BLaER1 treated with 17β-estradiol and CSF1 and Interleukin-3, amounts not matched to agents 10 nM and 100 nM (cell line): ENCODE data around the gene PSAPL1.

Source experiments
- H3K27ac ChIP-seq, 11 experiments: shearing (Covaris generic); formaldehyde crosslinking; 2 replicates each; pipeline ENCODE4 v1.8.1; 2022
- H3K27me3 ChIP-seq, 11 experiments: shearing (Covaris generic); formaldehyde crosslinking; 2 replicates each; pipeline ENCODE4 v1.8.1; 2022
- H3K36me3 ChIP-seq, 11 experiments: shearing (Covaris generic); formaldehyde crosslinking; 2 replicates each; pipeline ENCODE4 v1.8.1; 2022
- H3K4me1 ChIP-seq, 10 experiments: shearing (Covaris generic); formaldehyde crosslinking; 2 replicates each; pipeline ENCODE4 v1.8.1; 2022
- H3K4me2 ChIP-seq, 11 experiments: shearing (Covaris generic); formaldehyde crosslinking; 2 replicates each; pipeline ENCODE4 v1.8.1; 2022
- H3K4me3 ChIP-seq, 10 experiments: shearing (Covaris generic); formaldehyde crosslinking; 2 replicates each; pipeline ENCODE4 v1.8.1; 2022
- H3K9ac ChIP-seq, 11 experiments: shearing (Covaris generic); formaldehyde crosslinking; 2 replicates each; pipeline ENCODE4 v1.8.1; 2022
- H3K9me3 ChIP-seq, 11 experiments: shearing (Covaris generic); formaldehyde crosslinking; replicated peaks in 1 of 11; 2 replicates each; pipeline ENCODE4 v1.8.1; 2022
- H4K20me1 ChIP-seq, 11 experiments: shearing (Covaris generic); formaldehyde crosslinking; 2 replicates each; pipeline ENCODE4 v1.8.1; 2022
- Cebpa-rat ChIP-seq, 11 experiments: shearing (Covaris generic); IDR thresholded peaks; 2 replicates each; pipeline ENCODE4 v1.8.1; 2022

The PSAPL1 gene

GRCh38 chr4:7473081-7473480, 38.4 kb upstream of the PSAPL1 start:
- H3K27me3 ChIP-seq = no peaks in the 10 kb centered on the region

GRCh38 chr4:7472442-7473013, 37.8 kb upstream of the PSAPL1 start:
- no peak overlapping the region for H3K4me2 ChIP-seq
- no peak for TF ChIP-seq Cebpa-rat (IDR thresholded peaks at IDR 0.05)
- H3K4me3 ChIP-seq = no peak overlapping the region
- H3K9me3 ChIP-seq = no peaks in the 10 kb centered on the region
- H3K27ac ChIP-seq = no peak overlapping the region
- no peaks in the 10 kb centered on the region for H3K27me3 ChIP-seq
- H3K4me1 ChIP-seq = peaks cover 10 to 55% (median 43%) of the 10 kb centered on the region in 10 experiments
- peaks cover 0 to 17% (median 0%) of the 10 kb centered on the region in 11 experiments; a peak in 2 of 22 replicates for H4K20me1 ChIP-seq
- no peaks in the 10 kb centered on the region for H3K36me3 ChIP-seq
- no peak overlapping the region for H3K9ac ChIP-seq

More at GRCh38 chr4:7473081-7473480, 38.4 kb upstream of the PSAPL1 start:
- Histone ChIP-seq H3K27ac (no peak overlapping the region), H3K4me2 (peak overlapping the region in 5 of 11 experiments; percentile 54 to 79 (median 68); a peak in 5 of 22 replicates), H3K4me1 (peaks cover 10 to 58% (median 44%) of the 10 kb centered on the region in 10 experiments), H3K4me3 (no peak overlapping the region), H3K9ac (no peak overlapping the region), H3K36me3 (no peaks in the 10 kb centered on the region), H3K9me3 (no peaks in the 10 kb centered on the region), H4K20me1 (peaks cover 0 to 17% (median 0%) of the 10 kb centered on the region in 11 experiments; a peak in 2 of 22 replicates)
- no peak for TF ChIP-seq Cebpa-rat (IDR thresholded peaks at IDR 0.05)

- H3K9me3 ChIP-seq = no peaks in the 10 kb centered on the region
- H3K27ac ChIP-seq = no peak overlapping the region
- no peak overlapping the region for H3K4me3 ChIP-seq
- no peaks in the 10 kb centered on the region for H3K27me3 ChIP-seq
- H4K20me1 ChIP-seq = peaks cover 0 to 17% (median 0%) of the 10 kb centered on the region in 11 experiments; a peak in 2 of 22 replicates
- no peak overlapping the region for H3K4me2 ChIP-seq
- no peaks in the 10 kb centered on the region for H3K36me3 ChIP-seq
- H3K9ac ChIP-seq = no peak overlapping the region
- H3K4me1 ChIP-seq = peaks cover 10 to 54% (median 35%) of the 10 kb centered on the region in 10 experiments
- no peak for TF ChIP-seq Cebpa-rat (IDR thresholded peaks at IDR 0.05)
Measured at GRCh38 chr4:7470522-7471128, 35.9 kb upstream of the PSAPL1 start.

DNA sequence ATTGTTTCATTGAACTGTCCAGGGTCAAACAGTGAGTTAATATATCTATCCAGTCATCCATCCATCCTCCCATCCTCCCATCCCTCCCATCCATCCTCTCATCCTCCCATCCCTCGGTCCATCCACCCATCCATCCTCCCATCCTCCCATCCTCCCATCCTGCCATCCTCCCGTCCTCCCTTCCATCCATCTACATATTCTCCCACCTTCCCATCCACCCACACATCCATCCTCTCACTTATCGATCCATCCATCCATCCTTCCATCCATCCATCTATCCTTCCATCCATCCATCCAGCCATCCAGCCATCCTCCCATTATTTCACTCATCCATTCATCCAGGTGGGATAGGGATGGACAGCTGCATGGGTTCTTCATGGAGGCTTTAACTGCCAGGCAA, 35.4 kb upstream of the PSAPL1 start:
- peaks cover 0 to 17% (median 0%) of the 10 kb centered on the region in 11 experiments; a peak in 2 of 22 replicates for H4K20me1 ChIP-seq
- no peak for TF ChIP-seq Cebpa-rat (IDR thresholded peaks at IDR 0.05)
- no peaks in the 10 kb centered on the region for H3K27me3 ChIP-seq
- H3K9me3 ChIP-seq = no peaks in the 10 kb centered on the region
- no peak overlapping the region for H3K4me2 ChIP-seq
- H3K9ac ChIP-seq = no peak overlapping the region
- peaks cover 8 to 49% (median 30%) of the 10 kb centered on the region in 10 experiments for H3K4me1 ChIP-seq
- H3K36me3 ChIP-seq = no peaks in the 10 kb centered on the region
- no peak overlapping the region for H3K27ac ChIP-seq
- H3K4me3 ChIP-seq = no peak overlapping the region

DNA sequence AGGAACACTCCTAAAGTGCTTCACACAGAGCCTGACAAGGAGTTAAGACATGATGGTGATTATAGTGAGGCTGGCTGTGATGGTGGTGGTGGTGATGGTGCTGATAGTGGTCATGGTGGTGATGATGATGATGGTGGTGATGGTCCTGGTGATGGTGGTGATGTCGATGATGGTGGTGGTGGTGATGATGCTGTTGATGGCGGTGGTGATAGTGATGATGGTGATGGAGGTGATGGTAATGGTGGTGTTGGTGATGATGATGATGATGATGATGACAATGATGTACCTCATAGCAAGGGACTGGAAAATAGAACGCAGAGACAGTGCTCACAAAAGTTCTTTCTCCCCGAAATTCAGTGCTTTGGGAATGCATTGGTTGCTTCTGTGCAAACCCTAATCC, 34.3 kb upstream of the PSAPL1 start:
- peaks cover 0 to 13% (median 0%) of the 10 kb centered on the region in 11 experiments; a peak in 2 of 22 replicates for H4K20me1 ChIP-seq
- H3K27ac ChIP-seq = no peak overlapping the region
- TF ChIP-seq Cebpa-rat (IDR thresholded peaks at IDR 0.05) = no peak
- no peak overlapping the region for H3K9ac ChIP-seq
- H3K36me3 ChIP-seq = no peaks in the 10 kb centered on the region
- no peak overlapping the region for H3K4me3 ChIP-seq
- H3K4me2 ChIP-seq = no peak overlapping the region
- H3K27me3 ChIP-seq = no peaks in the 10 kb centered on the region
- peaks cover 0 to 48% (median 20%) of the 10 kb centered on the region in 10 experiments; a peak in 14 of 20 replicates for H3K4me1 ChIP-seq
- H3K9me3 ChIP-seq = no peaks in the 10 kb centered on the region

DNA sequence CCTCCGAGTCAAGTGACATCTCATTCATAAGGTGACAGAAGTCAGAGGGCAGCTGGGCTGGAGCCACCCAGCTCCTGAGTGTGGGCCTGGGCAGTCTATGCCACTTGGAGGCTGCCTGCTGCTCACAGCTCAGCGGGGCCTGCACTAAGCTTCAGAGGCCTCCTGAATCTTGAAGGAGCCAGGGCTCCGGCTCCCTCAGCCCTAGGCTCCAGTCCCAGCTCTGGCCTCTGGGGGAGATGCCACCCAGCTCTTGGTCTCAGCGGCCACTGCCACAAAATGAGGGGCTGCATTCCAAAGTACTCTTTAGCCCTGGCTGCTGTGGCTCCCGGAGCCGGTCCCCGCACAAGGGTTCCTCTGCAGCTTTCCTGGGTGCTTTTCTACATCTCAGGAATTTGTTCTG, 32.7 kb upstream of the PSAPL1 start:
- H3K4me2 ChIP-seq = peak overlapping the region in 1 of 11 experiments; percentile 23; a peak in 3 of 22 replicates
- H3K4me3 ChIP-seq = no peak overlapping the region
- H3K4me1 ChIP-seq = peaks cover 0 to 43% (median 11%) of the 10 kb centered on the region in 10 experiments; a peak in 11 of 20 replicates
- no peaks in the 10 kb centered on the region for H3K9me3 ChIP-seq
- H3K36me3 ChIP-seq = no peaks in the 10 kb centered on the region
- no peaks in the 10 kb centered on the region for H3K27me3 ChIP-seq
- H3K27ac ChIP-seq = no peak overlapping the region
- H3K9ac ChIP-seq = no peak overlapping the region
- no peak for TF ChIP-seq Cebpa-rat (IDR thresholded peaks at IDR 0.05)
- H4K20me1 ChIP-seq = peaks cover 0 to 12% (median 0%) of the 10 kb centered on the region in 11 experiments; a peak in 1 of 22 replicates

- Histone ChIP-seq H3K9me3 (no peaks in the 10 kb centered on the region), H3K9ac (peak overlapping the region in 1 of 11 experiments; percentile 14; a peak in 1 of 22 replicates), H3K4me1 (peaks cover 0 to 45% (median 13%) of the 10 kb centered on the region in 10 experiments; a peak in 11 of 20 replicates), H3K4me2 (peak overlapping the region in 6 of 11 experiments; percentile 15 to 37 (median 24); a peak in 6 of 22 replicates), H3K27ac (no peak overlapping the region), H3K36me3 (no peaks in the 10 kb centered on the region), H3K4me3 (no peak overlapping the region), H3K27me3 (no peaks in the 10 kb centered on the region), H4K20me1 (peaks cover 0 to 7% (median 0%) of the 10 kb centered on the region in 11 experiments; a peak in 1 of 22 replicates)
- TF ChIP-seq Cebpa-rat (IDR thresholded peaks at IDR 0.05) = no peak
Measured at GRCh38 chr4:7466904-7467303, 32.2 kb upstream of the PSAPL1 start.

DNA sequence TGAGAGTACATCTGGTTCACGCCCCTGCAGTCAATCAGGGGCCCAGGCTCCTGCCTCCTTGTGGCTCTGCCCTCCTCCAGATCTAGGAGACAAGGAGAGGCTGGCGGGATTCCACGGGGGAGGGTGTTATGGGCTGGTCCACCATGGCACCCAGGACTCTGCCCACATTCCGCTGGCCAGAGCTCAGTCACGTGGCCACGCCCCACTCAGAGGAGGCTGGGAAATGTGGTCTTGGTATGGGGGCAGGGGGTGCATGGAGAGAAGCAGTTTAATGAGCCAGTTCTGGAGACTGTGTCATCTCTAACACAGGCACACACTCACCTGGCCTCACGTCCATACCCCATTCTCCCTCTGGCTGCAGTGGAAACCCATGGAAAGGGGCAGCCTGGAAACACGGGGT, 31.5 kb upstream of the PSAPL1 start:
- Histone ChIP-seq H3K27ac (no peak overlapping the region), H4K20me1 (no peaks in the 10 kb centered on the region), H3K9ac (no peak overlapping the region), H3K9me3 (no peaks in the 10 kb centered on the region), H3K4me3 (no peak overlapping the region), H3K4me1 (peaks cover 0 to 52% (median 14%) of the 10 kb centered on the region in 10 experiments; a peak in 11 of 20 replicates), H3K4me2 (peak overlapping the region in 3 of 11 experiments; percentile 23 to 37 (median 26); a peak in 4 of 22 replicates), H3K27me3 (no peaks in the 10 kb centered on the region), H3K36me3 (no peaks in the 10 kb centered on the region)
- TF ChIP-seq Cebpa-rat (IDR thresholded peaks at IDR 0.05) = no peak

GRCh38 chr4:7465017-7465416, 30.3 kb upstream of the PSAPL1 start:
- no peak for TF ChIP-seq Cebpa-rat (IDR thresholded peaks at IDR 0.05)
- no peak overlapping the region for H3K4me2 ChIP-seq
- H3K36me3 ChIP-seq = no peaks in the 10 kb centered on the region
- no peaks in the 10 kb centered on the region for H3K9me3 ChIP-seq
- no peak overlapping the region for H3K9ac ChIP-seq
- H3K4me3 ChIP-seq = no peak overlapping the region
- H3K27me3 ChIP-seq = no peaks in the 10 kb centered on the region
- H3K4me1 ChIP-seq = peaks cover 0 to 64% (median 23%) of the 10 kb centered on the region in 10 experiments; a peak in 11 of 20 replicates
- no peak overlapping the region for H3K27ac ChIP-seq
- no peaks in the 10 kb centered on the region for H4K20me1 ChIP-seq
